B cell (primary cell): Measurements from ENCODE around the gene PYGO2.

Experiments
- EZH2 ChIP-seq: IDR thresholded peaks from 2 replicates; pipeline ENCODE4 v1.6.1; 2012; ENCODE audit warnings: borderline replicate concordance, low read depth, mild to moderate bottlenecking, moderate library complexity, low read length; ENCODE audit not compliant: insufficient read depth, poor library complexity, severe bottlenecking
- TF ChIP-seq, protein P1 (sequence below): fragments of 200-600 bp; IDR thresholded peaks from one replicate; pipeline ENCODE4 v1.8.0; 2022; ENCODE audit warnings: antibody characterized with exemption, mild to moderate bottlenecking

DNA sequence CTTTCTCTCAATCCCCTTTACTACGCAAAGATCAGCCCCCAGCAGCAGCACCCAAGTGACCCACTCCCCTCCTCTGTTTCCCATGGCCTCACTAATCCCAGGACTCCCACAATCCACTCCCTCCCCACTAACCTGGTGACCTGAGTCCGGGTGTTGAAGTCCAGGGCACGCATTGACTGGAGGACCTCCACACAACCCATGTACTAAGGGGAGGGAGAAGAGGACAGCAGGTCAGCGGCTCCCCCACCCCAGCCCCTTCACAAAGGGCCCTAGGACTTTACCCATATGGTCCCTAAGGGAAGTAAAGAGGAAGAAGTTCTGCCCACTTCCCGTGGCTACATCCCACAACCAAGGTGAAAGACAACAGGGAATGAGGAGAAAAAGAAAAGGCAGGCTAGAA is 7.7 kb upstream of the PYGO2 start:
- TF ChIP-seq, protein P1, sequence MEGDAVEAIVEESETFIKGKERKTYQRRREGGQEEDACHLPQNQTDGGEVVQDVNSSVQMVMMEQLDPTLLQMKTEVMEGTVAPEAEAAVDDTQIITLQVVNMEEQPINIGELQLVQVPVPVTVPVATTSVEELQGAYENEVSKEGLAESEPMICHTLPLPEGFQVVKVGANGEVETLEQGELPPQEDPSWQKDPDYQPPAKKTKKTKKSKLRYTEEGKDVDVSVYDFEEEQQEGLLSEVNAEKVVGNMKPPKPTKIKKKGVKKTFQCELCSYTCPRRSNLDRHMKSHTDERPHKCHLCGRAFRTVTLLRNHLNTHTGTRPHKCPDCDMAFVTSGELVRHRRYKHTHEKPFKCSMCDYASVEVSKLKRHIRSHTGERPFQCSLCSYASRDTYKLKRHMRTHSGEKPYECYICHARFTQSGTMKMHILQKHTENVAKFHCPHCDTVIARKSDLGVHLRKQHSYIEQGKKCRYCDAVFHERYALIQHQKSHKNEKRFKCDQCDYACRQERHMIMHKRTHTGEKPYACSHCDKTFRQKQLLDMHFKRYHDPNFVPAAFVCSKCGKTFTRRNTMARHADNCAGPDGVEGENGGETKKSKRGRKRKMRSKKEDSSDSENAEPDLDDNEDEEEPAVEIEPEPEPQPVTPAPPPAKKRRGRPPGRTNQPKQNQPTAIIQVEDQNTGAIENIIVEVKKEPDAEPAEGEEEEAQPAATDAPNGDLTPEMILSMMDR: no peak
- no peak for TF ChIP-seq EZH2
